Neural cell (in vitro differentiated cells): ENCODE results near the gene CRY2. TPM values are rescaled to one million over a fixed set of nuclear protein-coding genes. Genes with fewer than 3 reads are reported as not detected.

Experiments
- H2AFZ ChIP-seq: fragments of 200-600, 300-800 bp; sonication (generic), shearing (Covaris generic); 2 replicates; pipeline ENCODE4 v1.6.0; 2014; ENCODE audit warnings: low read depth, mild to moderate bottlenecking, antibody characterized with exemption, low read length, moderate library complexity
- H3F3A ChIP-seq: fragments of 200-600 bp; shearing (Covaris generic); 2 replicates; pipeline ENCODE4 v1.6.1; 2016; ENCODE audit warnings: mild to moderate bottlenecking, moderate library complexity, mixed read lengths, antibody characterized with exemption, low read length; ENCODE audit not compliant: insufficient read depth, poor library complexity, severe bottlenecking
- H3K27ac ChIP-seq: fragments of 200-600, 300-800 bp; sonication (generic), shearing (Covaris generic); 2 replicates; pipeline ENCODE4 v1.5.1; 2014; ENCODE audit warnings: mild to moderate bottlenecking, low read length, moderate library complexity
- H3K27me3 ChIP-seq: fragments of 300-800, 200-600 bp; sonication (generic), shearing (Covaris generic); 2 replicates; pipeline ENCODE4 v1.6.0; 2014; ENCODE audit warnings: mild to moderate bottlenecking, low read depth, low read length, moderate library complexity; ENCODE audit not compliant: insufficient read depth
- H3K36me3 ChIP-seq: fragments of 300-800, 200-600 bp; sonication (generic), shearing (Covaris generic); 2 replicates; pipeline ENCODE4 v1.5.1; 2014; ENCODE audit warnings: mild to moderate bottlenecking, antibody characterized with exemption, low read length, moderate library complexity; ENCODE audit not compliant: insufficient read depth
- H3K4me2 ChIP-seq: fragments of 300-800, 200-600 bp; sonication (generic), shearing (Covaris generic); 2 replicates; pipeline ENCODE4 v1.6.0; 2014; ENCODE audit warnings: mild to moderate bottlenecking, low read length
- H3K4me3 ChIP-seq: fragments of 300-800, 200-600 bp; sonication (generic), shearing (Covaris generic); 2 replicates; pipeline ENCODE4 v1.5.1; 2014; ENCODE audit warnings: mild to moderate bottlenecking, low read length, moderate library complexity
- H3K79me2 ChIP-seq: fragments of 200-600 bp; shearing (Covaris generic); replicated peaks from 2 replicates; pipeline ENCODE4 v1.6.0; 2014; ENCODE audit warnings: mild to moderate bottlenecking, low read length, moderate library complexity; ENCODE audit not compliant: insufficient read depth
- H3K9ac ChIP-seq: fragments of 300-800, 200-600 bp; sonication (generic), shearing (Covaris generic); 2 replicates; pipeline ENCODE4 v1.6.1; 2016; ENCODE audit warnings: mild to moderate bottlenecking, low read length, mixed read lengths
- H3K9me2 ChIP-seq: fragments of 200-600 bp; shearing (Covaris generic); 2 replicates; pipeline ENCODE4 v1.6.1; 2016; ENCODE audit warnings: mild to moderate bottlenecking, low read length, mixed read lengths; ENCODE audit not compliant: insufficient read depth
- H3K9me3 ChIP-seq: fragments of 200-600, 300-800 bp; sonication (generic), shearing (Covaris generic); 2 replicates; pipeline ENCODE4 v1.6.1; 2016; ENCODE audit warnings: mild to moderate bottlenecking, mixed run types, low read length, moderate library complexity, mixed read lengths
- H4K20me1 ChIP-seq: fragments of 200-600 bp; shearing (Covaris generic); 2 replicates; pipeline ENCODE4 v1.6.1; 2016; ENCODE audit warnings: mild to moderate bottlenecking, mixed run types; ENCODE audit not compliant: insufficient read depth
- EP300 ChIP-seq: fragments of 450-650 bp; conservative IDR thresholded peaks from 2 replicates; pipeline ENCODE4 v1.6.1; 2014; ENCODE audit warnings: antibody characterized with exemption, mild to moderate bottlenecking, moderate library complexity; ENCODE audit not compliant: poor library complexity, severe bottlenecking
- EZH2 ChIP-seq: fragments of 200-600, 300-800 bp; shearing (Covaris generic), sonication (generic); IDR thresholded peaks from 2 replicates; pipeline ENCODE4 v1.6.1; 2014; ENCODE audit warnings: antibody characterized with exemption, low read length, borderline replicate concordance, mild to moderate bottlenecking; ENCODE audit not compliant: insufficient read depth, poor library complexity, severe bottlenecking
- MXI1 ChIP-seq: fragments of 450-650 bp; conservative IDR thresholded peaks from 2 replicates; pipeline ENCODE4 v1.6.1; 2014; ENCODE audit warnings: antibody characterized with exemption, mild to moderate bottlenecking; ENCODE audit not compliant: poor library complexity, severe bottlenecking
- POLR2AphosphoS5 ChIP-seq: IDR thresholded peaks from 2 replicates; pipeline ENCODE4 v1.6.1; 2012
- RAD21 ChIP-seq: fragments of 450-650 bp; conservative IDR thresholded peaks from 2 replicates; pipeline ENCODE4 v1.6.1; 2014; ENCODE audit warnings: antibody characterized with exemption, mild to moderate bottlenecking, moderate library complexity
- SMC3 ChIP-seq: fragments of 450-650 bp; conservative IDR thresholded peaks from 2 replicates; pipeline ENCODE4 v1.6.1; 2014; ENCODE audit warnings: antibody characterized with exemption, mild to moderate bottlenecking, moderate library complexity; ENCODE audit not compliant: poor library complexity
- TAF1 ChIP-seq: IDR thresholded peaks from 2 replicates; pipeline ENCODE4 v1.6.1; 2012; ENCODE audit warnings: low read depth
- polyA plus RNA-seq: library from polyadenylated mRNA; depleted of rRNA; stranded (reverse); fragments of >200 nt; gene quantifications from 2 replicates; pipeline ENCODE4 v1.2.3, GENCODE V29; 2014
- TF ChIP-seq, protein P1 (sequence below): IDR thresholded peaks from 2 replicates; pipeline ENCODE4 v1.6.1; 2012; ENCODE audit warnings: borderline replicate concordance
- TF ChIP-seq, protein P2 (sequence below): fragments of 450-650 bp; IDR thresholded peaks from 2 replicates; pipeline ENCODE4 v1.5.1; 2014; ENCODE audit warnings: antibody characterized with exemption, mild to moderate bottlenecking, moderate library complexity; ENCODE audit not compliant: poor library complexity, severe bottlenecking

CRY2 gene
- polyA plus RNA-seq, 1 donor from 2014 or later, result 27.8 TPM

DNA sequence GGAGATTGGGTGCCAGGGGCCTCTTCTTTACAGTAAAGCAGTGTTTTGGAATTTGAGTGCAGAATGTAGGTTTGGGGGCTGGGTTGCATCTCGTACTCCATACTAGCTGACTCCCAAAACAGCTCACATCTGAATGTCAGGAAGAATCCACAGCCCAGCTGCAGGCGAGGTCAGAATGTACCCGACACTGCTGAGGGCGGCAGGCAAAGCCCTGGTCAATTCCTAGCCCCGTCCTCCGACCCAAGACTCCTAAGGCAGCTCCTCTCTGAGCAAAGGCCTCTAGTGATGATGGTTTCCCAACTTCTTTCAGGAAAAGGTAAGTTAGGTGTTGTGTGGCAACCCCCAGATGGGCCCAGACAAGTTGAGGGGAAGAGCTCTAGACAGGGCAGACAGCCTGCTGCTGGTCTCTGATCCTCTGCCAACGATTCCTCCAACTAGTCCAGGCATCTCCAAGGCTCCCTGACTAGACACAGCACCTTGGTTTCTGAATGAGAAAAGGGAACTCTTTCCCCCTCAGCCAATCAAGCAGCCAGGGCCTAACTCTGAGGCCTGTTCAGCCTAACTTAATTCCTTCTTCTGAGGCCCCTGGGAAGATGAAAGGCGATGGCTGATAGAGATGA lies 83.8 kb downstream of the CRY2 start:
- no peaks in the 10 kb centered on the region for H3K9me2 ChIP-seq
- H3F3A ChIP-seq, result no peaks in the 10 kb centered on the region
- no peak overlapping the region for H3K4me2 ChIP-seq
- no peak overlapping the region for H3K4me3 ChIP-seq
- no peaks in the 10 kb centered on the region for H3K9me3 ChIP-seq
- H4K20me1 ChIP-seq, result no peaks in the 10 kb centered on the region
- H3K79me2 ChIP-seq, result no peaks in the 10 kb centered on the region
- TF ChIP-seq TAF1 (no peak), EP300 (no peak), MXI1 (no peak), RAD21 (no peak), SMC3 (no peak), EZH2 (no peak), POLR2AphosphoS5 (no peak)
- TF ChIP-seq, protein P1, sequence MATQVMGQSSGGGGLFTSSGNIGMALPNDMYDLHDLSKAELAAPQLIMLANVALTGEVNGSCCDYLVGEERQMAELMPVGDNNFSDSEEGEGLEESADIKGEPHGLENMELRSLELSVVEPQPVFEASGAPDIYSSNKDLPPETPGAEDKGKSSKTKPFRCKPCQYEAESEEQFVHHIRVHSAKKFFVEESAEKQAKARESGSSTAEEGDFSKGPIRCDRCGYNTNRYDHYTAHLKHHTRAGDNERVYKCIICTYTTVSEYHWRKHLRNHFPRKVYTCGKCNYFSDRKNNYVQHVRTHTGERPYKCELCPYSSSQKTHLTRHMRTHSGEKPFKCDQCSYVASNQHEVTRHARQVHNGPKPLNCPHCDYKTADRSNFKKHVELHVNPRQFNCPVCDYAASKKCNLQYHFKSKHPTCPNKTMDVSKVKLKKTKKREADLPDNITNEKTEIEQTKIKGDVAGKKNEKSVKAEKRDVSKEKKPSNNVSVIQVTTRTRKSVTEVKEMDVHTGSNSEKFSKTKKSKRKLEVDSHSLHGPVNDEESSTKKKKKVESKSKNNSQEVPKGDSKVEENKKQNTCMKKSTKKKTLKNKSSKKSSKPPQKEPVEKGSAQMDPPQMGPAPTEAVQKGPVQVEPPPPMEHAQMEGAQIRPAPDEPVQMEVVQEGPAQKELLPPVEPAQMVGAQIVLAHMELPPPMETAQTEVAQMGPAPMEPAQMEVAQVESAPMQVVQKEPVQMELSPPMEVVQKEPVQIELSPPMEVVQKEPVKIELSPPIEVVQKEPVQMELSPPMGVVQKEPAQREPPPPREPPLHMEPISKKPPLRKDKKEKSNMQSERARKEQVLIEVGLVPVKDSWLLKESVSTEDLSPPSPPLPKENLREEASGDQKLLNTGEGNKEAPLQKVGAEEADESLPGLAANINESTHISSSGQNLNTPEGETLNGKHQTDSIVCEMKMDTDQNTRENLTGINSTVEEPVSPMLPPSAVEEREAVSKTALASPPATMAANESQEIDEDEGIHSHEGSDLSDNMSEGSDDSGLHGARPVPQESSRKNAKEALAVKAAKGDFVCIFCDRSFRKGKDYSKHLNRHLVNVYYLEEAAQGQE, result no peak
- TF ChIP-seq, protein P2, sequence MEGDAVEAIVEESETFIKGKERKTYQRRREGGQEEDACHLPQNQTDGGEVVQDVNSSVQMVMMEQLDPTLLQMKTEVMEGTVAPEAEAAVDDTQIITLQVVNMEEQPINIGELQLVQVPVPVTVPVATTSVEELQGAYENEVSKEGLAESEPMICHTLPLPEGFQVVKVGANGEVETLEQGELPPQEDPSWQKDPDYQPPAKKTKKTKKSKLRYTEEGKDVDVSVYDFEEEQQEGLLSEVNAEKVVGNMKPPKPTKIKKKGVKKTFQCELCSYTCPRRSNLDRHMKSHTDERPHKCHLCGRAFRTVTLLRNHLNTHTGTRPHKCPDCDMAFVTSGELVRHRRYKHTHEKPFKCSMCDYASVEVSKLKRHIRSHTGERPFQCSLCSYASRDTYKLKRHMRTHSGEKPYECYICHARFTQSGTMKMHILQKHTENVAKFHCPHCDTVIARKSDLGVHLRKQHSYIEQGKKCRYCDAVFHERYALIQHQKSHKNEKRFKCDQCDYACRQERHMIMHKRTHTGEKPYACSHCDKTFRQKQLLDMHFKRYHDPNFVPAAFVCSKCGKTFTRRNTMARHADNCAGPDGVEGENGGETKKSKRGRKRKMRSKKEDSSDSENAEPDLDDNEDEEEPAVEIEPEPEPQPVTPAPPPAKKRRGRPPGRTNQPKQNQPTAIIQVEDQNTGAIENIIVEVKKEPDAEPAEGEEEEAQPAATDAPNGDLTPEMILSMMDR, result no peak
- no peak overlapping the region for H3K27ac ChIP-seq
- no peaks in the 10 kb centered on the region for H3K27me3 ChIP-seq
- H3K36me3 ChIP-seq, result peaks cover 11% of the 10 kb centered on the region
- H3K9ac ChIP-seq, result no peak overlapping the region
- no peak overlapping the region for H2AFZ ChIP-seq

DNA sequence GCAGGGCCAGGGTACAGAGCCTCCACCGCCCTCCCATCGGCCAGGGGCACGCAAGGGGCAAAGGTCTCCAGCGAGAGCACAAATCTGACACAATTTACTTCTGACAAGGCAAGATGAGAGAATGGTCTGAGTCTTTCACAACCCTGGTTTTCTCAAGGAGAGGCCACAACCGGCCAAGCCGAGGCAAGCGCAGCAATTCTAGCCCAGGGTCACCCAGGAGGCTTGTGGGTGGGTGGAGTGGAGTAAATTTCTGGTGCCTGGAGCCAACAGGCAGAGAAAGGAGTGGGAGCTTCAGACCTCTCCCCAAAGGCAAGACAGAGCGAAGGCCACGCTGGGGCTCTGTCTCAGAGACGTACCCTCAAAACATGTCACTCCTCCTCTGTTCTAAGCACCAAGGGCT lies 84.5 kb downstream of the CRY2 start:
- H3K79me2 ChIP-seq, result no peaks in the 10 kb centered on the region
- no peak for TF ChIP-seq EZH2
- no peak for TF ChIP-seq EP300
- TF ChIP-seq RAD21, result no peak
- TF ChIP-seq, protein P1, result no peak
- TF ChIP-seq TAF1, result no peak
- TF ChIP-seq POLR2AphosphoS5, result no peak
- TF ChIP-seq SMC3, result no peak
- TF ChIP-seq, protein P2, result no peak
- TF ChIP-seq MXI1, result no peak
- H3F3A ChIP-seq, result no peaks in the 10 kb centered on the region
- no peak overlapping the region for H3K4me3 ChIP-seq
- H3K36me3 ChIP-seq, result peaks cover 11% of the 10 kb centered on the region
- H3K9me2 ChIP-seq, result no peaks in the 10 kb centered on the region
- no peaks in the 10 kb centered on the region for H3K27me3 ChIP-seq
- H3K27ac ChIP-seq, result no peak overlapping the region
- no peaks in the 10 kb centered on the region for H3K9me3 ChIP-seq
- no peak overlapping the region for H2AFZ ChIP-seq
- no peak overlapping the region for H3K9ac ChIP-seq
- no peaks in the 10 kb centered on the region for H4K20me1 ChIP-seq
- no peak overlapping the region for H3K4me2 ChIP-seq
